ENCODE data around the gene KBTBD12.

- no peak for TF ChIP-seq CTCF (IDR thresholded peaks at IDR 0.05; ENCODE audit: low read depth, low read length, missing input control)
- TF ChIP-seq, protein P1, sequence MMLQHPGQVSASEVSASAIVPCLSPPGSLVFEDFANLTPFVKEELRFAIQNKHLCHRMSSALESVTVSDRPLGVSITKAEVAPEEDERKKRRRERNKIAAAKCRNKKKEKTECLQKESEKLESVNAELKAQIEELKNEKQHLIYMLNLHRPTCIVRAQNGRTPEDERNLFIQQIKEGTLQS (IDR thresholded peaks at IDR 0.05), result no peak
- TF ChIP-seq GABPA (IDR thresholded peaks at IDR 0.05 in 1 of 2, conservative IDR thresholded peaks at IDR 0.05 in 1 of 2), result no peak
- TF ChIP-seq YY1 (IDR thresholded peaks at IDR 0.05), result no peak
- TF ChIP-seq JUND (IDR thresholded peaks at IDR 0.05), result no peak
- TF ChIP-seq RAD21 (IDR thresholded peaks at IDR 0.05), result no peak
- TF ChIP-seq, protein P2, sequence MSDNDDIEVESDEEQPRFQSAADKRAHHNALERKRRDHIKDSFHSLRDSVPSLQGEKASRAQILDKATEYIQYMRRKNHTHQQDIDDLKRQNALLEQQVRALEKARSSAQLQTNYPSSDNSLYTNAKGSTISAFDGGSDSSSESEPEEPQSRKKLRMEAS (IDR thresholded peaks at IDR 0.05), result no peak
- no peak for TF ChIP-seq FOXA1 (IDR thresholded peaks at IDR 0.05)
- no peak for TF ChIP-seq HNF4G (IDR thresholded peaks at IDR 0.05)
- no peak for TF ChIP-seq SP1 (IDR thresholded peaks at IDR 0.05)
- no peak for TF ChIP-seq TAF1 (conservative IDR thresholded peaks at IDR 0.05)
- no peak for TF ChIP-seq NR2F2 (IDR thresholded peaks at IDR 0.05)
Observed at GRCh38 chr3:127991681-127992080, 76.6 kb downstream of the KBTBD12 start.

Measured in liver (tissue), 3 donors.